Coronary artery (tissue), 2 donors: ENCODE results near the gene CSTF1.

Experiments used
- DNase-seq: peaks from one replicate; pipeline ENCODE4 v3.0.0-alpha.2; 2017; ENCODE audit warnings: low spot score
- H3K27ac ChIP-seq, 2 donors: fragments of 200-600 bp; sonication (generic); one replicate each; pipeline ENCODE4 v1.5.1; 2016 to 2019
- H3K4me3 ChIP-seq: fragments of 200-600 bp; sonication (generic); 2 replicates; pipeline ENCODE4 v1.5.1; 2016; ENCODE audit warnings: mild to moderate bottlenecking, moderate library complexity
- TF ChIP-seq, protein P1 (sequence below): fragments of 200-600 bp; sonication (generic); IDR thresholded peaks from one replicate; pipeline ENCODE4 v1.5.1; 2019; ENCODE audit warnings: antibody characterized with exemption

The CSTF1 gene

GRCh38 chr20:56359212-56360132 lies 33.0 kb upstream of the CSTF1 start:
- TF ChIP-seq, protein P1, sequence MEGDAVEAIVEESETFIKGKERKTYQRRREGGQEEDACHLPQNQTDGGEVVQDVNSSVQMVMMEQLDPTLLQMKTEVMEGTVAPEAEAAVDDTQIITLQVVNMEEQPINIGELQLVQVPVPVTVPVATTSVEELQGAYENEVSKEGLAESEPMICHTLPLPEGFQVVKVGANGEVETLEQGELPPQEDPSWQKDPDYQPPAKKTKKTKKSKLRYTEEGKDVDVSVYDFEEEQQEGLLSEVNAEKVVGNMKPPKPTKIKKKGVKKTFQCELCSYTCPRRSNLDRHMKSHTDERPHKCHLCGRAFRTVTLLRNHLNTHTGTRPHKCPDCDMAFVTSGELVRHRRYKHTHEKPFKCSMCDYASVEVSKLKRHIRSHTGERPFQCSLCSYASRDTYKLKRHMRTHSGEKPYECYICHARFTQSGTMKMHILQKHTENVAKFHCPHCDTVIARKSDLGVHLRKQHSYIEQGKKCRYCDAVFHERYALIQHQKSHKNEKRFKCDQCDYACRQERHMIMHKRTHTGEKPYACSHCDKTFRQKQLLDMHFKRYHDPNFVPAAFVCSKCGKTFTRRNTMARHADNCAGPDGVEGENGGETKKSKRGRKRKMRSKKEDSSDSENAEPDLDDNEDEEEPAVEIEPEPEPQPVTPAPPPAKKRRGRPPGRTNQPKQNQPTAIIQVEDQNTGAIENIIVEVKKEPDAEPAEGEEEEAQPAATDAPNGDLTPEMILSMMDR = no peak
- H3K4me3 ChIP-seq = peak overlapping the region; percentile 92
- peak overlapping the region; percentile 65 to 89 for H3K27ac ChIP-seq
- DNase-seq = peak; percentile 80

DNA sequence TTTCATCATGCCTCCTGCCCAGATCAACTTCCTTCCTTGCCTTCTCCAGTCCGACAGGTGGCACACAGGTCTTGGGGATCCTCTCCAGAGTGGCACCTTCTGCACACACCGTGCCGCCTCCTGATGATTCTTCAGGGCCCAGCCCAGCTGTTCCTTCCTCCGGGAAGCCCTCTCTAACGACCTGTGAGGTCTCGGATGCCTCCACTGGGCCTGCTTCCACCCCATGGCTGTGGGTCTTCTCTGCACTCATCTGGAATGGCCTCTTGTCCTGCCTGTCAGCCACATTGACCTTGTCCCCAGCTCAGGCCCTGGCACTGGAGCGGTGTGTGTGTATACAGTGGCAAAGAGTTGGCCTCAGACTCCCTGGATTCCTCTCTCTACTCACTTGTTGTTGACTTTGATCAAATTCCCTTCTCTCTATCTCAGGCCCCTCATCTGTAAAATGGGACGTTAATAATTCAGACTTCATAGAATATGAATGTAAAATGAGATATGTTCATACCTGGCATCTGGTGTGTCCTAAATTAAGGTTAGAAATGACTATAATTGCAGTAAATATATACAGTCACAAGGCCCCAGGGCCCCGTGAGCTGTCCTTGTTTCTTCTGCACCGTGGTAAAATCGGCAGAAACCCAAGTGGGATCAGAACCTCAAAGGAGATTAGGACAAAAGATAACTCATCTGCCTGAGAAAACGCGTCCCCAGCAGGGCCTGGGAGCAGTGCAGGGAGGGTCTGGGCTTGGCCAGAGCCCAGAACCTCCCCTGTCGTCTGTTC lies 32.1 kb upstream of the CSTF1 start:
- peak overlapping the region; percentile 92 for H3K4me3 ChIP-seq
- H3K27ac ChIP-seq = peak overlapping the region; percentile 65 to 89
- TF ChIP-seq, protein P1 = no peak
- DNase-seq = no peak

GRCh38 chr20:56360908-56361205 lies 31.6 kb upstream of the CSTF1 start:
- TF ChIP-seq, protein P1 = no peak
- Histone ChIP-seq H3K27ac (no peak overlapping the region), H3K4me3 (no peak overlapping the region)
- DNase-seq = no peak

DNA sequence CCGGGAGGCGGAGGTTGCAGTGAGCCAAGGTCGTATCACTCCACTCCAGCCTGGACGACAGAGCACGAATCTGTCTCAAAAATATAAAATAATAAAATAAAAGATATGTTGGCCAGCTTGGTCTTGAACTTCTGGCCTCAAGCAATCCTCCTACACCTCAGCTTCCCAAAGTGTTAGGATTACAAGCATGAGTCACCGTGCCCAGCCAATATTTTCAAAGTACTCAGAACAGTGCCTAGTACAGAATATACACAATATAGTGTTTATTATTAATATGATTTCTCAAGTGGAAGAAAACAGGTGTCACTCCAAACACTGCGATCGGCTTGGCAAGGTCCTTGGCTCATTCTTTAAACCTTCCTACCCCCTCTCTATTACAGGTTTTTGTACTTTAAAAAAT lies 30.5 kb upstream of the CSTF1 start:
- TF ChIP-seq, protein P1 = no peak
- no peak for DNase-seq
- Histone ChIP-seq H3K4me3 (no peak overlapping the region), H3K27ac (no peak overlapping the region)

DNA sequence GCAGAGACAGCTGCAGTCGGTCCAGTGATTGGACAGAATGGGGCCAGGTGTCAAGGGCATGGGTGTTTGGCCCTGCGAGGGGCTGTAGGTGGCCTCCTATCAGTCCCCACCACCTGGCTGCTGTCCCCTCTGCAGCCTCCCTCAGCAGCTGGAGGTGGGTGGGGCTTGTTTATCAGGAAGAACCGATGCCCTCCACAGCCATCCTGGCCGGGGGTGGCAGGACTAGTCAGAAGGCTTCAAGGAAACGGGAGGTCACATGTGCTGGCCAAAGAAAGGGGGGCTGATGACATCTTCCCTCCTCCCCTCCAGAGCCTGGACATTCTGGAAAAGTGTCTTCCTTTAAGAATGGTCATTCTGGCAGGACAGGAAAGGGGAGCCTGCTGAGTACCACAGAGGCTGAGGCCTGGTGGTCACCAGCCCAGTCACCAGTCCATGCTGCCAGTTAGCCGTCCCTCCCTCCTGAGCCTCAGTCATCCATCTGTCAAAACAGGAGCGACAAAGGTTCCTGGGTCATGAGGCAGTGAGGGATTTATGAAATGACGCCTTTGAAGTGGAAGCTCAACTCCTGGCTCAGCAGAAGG lies 29.5 kb upstream of the CSTF1 start:
- DNase-seq = no peak
- TF ChIP-seq, protein P1 = no peak
- Histone ChIP-seq H3K27ac (no peak overlapping the region), H3K4me3 (no peak overlapping the region)

DNA sequence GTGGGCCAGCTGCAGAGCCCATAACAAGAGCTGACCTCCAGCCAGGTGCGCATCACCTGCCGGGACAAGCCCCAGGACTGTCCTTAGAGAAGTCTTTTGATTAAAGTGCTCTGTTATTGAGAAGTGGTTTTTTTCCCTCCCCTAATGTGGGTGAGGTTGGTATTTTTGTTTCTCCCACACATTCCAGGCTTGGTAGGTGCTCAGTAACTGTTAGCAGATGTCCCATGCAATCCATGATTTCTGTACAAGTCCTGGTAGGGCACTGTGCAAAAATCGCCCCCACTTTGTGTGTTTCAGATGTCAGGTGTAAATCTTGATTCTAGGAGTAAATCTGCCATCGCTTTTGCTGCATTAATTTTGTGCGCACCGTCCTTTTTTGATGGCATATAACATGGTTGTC lies 29.0 kb upstream of the CSTF1 start:
- H3K27ac ChIP-seq = no peak overlapping the region
- H3K4me3 ChIP-seq = no peak overlapping the region
- no peak for DNase-seq
- TF ChIP-seq, protein P1 = no peak
